ACHN (cell line): Measurements from ENCODE around the gene SP7.
"Not testable (repeated sequence)": the region's sequence is repeated elsewhere in the genome, so short reads cannot be mapped to it uniquely, and the experiment has no call there.

Experiments
- DNase-seq: peaks from one replicate; pipeline ENCODE4 v3.0.0-alpha.2; 2015
- in situ Hi-C: cut with HindIII; loops from 2 replicates; pipeline ENCODE4 v1.10.0; 2017; ENCODE audit warnings: low sequenced_read_pairs, low pct_ligation_motif_present, low pct_unique_long_range_greater_than_20kb

The SP7 gene

DNA sequence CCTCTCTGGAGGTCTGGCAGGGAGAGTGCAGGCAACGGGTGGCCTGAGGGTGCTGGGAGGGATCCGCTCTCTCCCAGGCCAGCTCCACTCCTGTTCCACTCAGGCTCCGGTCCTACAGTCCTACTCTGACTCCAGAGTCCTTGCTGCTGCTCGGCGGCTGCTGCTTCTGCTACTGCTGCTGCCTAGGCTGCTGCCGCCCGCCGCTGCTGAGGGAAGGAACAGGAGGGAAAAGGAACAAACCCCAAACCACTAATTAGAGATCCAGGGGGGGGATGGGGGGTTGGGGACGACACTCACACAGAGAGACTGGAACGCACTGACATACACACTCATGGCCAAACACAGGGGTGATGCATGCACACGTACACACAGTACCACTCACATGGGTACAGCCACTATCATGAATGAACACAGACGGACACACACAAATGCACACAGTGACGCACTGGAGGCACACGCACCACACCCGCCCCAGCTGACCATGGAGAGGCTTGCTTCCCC, at the start of gene SP7:
TSS of gene SP7 (minus strand) at position 174 of the 501 bp plus-strand sequence. CDS start 708 bp downstream, outside the sequence.
- no peak for DNase-seq
- in situ Hi-C loops = no loop called here

DNA sequence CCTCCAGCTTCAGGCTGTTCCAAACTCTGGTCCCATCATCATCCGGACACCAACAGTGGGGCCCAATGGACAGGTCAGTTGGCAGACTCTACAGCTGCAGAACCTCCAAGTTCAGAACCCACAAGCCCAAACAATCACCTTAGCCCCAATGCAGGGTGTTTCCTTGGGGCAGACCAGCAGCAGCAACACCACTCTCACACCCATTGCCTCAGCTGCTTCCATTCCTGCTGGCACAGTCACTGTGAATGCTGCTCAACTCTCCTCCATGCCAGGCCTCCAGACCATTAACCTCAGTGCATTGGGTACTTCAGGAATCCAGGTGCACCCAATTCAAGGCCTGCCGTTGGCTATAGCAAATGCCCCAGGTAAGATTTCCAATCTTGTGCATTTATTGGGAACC, 47.1 kb upstream of the SP7 start:
- DNase-seq = no peak
- in situ Hi-C loops = no loop called here

DNA sequence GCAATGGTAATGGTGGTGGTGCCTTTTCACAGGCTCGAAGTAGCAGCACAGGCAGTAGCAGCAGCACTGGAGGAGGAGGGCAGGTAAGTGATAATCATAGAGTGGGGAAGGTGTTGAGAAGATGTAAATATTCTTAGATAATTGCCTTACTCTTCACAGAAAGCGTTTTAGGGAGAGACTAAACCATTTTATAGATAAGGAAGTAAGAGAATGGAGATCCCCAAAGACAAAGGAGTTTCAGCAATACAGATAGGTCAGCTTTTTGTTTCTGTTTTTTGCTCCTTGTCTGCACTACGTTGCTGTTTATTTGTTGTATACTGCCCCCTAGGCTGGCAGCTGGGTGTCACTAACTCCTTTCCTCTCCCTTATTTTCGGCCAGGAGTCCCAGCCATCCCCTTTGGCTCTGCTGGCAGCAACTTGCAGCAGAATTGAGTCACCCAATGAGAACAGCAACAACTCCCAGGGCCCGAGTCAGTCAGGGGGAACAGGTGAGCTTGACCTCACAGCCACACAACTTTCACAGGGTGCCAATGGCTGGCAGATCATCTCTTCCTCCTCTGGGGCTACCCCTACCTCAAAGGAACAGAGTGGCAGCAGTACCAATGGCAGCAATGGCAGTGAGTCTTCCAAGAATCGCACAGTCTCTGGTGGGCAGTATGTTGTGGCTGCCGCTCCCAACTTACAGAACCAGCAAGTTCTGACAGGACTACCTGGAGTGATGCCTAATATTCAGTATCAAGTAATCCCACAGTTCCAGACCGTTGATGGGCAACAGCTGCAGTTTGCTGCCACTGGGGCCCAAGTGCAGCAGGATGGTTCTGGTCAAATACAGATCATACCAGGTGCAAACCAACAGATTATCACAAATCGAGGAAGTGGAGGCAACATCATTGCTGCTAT, 45.8 kb upstream of the SP7 start:
- in situ Hi-C loops = no loop called here

DNA sequence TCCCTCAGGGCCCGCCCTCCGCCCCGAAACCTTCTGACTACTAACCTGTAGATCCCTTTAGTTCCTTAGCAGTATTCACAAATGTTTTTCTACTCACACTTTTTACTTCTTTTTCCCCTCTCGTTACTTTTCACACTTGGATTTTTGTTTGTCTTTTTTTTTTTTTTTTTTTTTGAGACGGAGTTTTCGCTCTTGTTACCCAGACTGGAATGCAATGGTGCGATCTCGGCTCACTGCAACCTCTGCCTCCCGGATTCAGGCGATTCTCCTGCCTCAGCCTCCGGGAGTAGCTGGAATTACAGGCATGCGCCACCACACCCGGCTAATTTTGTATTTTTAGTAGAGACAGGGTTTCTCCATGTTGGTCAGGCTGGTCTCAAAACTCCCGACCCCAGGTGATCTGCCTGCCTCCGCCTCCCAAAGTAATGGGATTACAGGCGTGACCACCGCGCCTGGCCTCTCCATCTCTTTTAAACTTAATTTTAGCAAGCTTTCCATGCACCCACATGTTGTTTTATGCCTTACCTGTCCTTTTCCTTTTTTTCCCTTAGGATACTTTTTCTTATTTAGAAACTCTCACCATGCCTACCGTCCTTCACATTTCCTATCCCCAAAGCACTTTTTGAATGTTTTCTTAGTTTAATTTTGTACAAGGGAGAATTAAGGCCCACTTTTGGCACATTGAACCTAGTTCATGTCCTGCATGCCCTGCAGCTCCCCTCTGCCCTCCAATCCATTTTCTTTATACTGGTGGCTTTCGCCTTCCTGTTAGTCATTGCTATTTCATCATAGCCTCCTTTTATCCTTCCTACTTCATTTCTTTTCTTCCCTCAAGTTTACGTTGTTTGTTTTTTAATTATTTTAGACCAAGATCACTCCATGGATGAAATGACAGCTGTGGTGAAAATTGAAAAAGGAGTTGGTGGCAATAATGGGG, 44.9 kb upstream of the SP7 start:
- in situ Hi-C loops = no loop called here
- DNase-seq = peak; percentile 50

More for the DNA sequence above, 45.8 kb upstream of the SP7 start:
- DNase-seq = peak; percentile 98

DNA sequence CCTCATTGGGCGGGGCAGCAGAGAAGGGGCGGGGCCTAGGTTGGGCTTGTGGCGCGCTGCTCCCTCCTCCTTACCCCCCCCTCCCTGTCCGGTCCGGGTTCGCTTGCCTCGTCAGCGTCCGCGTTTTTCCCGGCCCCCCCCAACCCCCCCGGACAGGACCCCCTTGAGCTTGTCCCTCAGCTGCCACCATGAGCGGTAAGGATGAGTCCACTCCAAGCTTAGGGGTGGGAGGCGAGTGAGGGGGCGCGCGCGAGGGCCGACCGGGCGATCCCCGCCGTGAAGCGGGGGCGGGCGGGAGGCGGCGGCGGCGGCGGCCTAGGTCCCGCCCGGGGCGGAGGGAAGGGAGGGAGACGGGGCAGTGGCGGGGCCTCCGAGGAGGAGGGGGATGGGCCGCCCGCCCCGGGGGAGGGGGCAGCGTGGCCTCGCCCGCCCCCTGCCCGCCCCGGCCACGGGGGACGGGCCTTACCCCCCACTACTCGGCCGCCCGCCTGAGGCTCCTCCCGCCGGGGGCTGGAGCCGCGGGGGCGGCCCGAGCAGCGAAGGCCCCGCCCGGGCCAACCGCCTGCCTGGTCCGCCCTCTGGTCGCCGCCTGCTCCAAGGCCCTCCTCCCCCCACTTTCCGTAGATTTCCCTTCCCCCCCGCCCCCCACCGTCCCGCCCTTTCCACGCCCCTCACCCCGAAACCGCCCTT, 44.1 kb upstream of the SP7 start, which contains the start of gene SP1:
TSS of gene SP1 (plus strand) at position 73 of the 690 bp plus-strand sequence. CDS start at position 189, 116 bp downstream.
- in situ Hi-C loops = no loop called here
- DNase-seq = peak; percentile 97

DNA sequence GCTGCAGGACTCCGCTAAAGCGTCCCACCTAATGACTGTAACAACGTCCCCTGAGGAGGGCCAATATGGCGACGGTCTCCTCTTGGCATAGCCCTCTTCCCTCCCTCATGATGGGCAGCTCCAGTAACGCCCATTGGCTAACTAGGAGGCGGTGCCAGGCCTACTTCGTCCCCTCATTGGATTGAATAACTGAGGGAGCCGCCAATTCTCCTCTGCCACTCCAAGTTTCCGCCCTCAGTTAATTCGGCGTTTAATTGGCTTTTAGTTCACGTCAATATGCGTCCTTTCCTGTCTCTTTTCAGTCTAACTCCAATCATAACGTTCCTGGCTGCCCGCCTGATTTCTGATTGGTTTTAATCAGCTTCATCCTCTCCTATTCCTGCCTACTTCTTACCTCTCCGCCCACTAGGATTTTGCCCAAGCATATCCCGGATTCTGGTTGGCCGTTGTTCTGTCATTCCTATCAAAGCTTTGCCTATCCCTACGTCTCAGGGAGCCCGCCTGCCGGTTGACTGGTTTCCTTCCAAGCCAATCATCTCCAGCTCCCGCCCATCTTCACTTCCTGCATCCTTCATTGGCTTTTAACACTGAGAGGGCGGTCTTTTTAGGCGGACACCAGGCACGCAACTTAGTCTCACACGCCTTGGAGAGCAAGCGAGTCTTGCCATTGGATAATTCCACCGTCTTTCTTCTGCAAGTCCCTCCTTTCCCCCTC, 43.4 kb upstream of the SP7 start:
- peak; percentile 100 for DNase-seq
- in situ Hi-C loops = no loop called here

DNA sequence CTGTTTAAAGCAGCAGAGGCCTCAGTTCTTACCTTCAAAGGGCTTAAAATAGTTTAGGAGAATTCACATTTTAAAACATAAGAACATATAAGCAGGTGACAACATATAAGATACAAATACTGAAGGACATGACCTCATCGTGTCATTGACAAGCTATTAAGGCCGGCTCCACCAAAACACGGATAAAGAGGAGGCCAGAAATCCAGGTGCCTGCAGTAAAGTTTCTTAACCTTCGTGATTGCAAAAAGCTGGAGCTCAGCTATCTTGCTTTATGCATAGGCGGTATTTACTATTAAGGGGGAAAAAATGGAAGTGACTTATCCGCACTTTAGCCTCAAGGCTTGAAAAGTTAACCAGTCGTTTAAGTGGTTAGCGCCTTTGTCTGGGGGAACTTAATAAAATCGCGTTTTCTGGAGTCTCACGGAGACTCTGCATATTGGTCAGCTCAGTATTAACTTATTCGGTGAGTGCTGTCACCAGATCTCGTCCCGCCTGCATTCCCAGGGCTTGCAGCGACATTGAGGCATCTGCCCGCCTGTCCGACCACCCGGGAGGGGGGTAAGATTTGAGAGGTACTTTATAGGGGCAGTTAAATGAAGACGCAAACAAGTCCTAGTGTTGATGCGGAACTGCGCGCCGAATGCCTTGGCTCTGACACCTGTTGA, 42.7 kb upstream of the SP7 start:
- in situ Hi-C loops = no loop called here
- DNase-seq = peak; percentile 25

GRCh38 chr12:53378222-53378621, 42.1 kb upstream of the SP7 start:
- in situ Hi-C loops = no loop called here
- DNase-seq = no peak

DNA sequence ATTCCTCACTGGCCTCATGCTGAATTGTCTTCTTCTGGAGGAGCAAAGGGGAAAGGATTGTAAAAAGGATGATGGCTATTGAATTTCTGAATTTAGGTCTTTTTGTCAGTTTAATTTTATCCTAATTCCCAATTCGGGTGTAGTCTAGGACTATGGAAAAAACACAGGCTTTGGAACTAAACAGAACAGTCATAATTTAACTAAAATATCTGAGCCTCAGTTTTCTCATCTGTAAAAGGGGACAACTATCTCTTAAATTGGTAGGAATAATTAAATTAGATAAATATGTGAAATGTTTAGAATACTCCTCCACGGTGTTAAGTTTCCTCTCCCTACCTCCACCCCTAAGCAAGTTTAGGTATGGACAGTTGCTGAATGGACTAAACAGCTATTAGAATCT, 40.6 kb upstream of the SP7 start:
- in situ Hi-C loops = no loop called here
- DNase-seq = no peak

GRCh38 chr12:53374277-53374676, 38.1 kb upstream of the SP7 start:
- DNase-seq, in situ Hi-C loops: not testable (repeated sequence)

DNA sequence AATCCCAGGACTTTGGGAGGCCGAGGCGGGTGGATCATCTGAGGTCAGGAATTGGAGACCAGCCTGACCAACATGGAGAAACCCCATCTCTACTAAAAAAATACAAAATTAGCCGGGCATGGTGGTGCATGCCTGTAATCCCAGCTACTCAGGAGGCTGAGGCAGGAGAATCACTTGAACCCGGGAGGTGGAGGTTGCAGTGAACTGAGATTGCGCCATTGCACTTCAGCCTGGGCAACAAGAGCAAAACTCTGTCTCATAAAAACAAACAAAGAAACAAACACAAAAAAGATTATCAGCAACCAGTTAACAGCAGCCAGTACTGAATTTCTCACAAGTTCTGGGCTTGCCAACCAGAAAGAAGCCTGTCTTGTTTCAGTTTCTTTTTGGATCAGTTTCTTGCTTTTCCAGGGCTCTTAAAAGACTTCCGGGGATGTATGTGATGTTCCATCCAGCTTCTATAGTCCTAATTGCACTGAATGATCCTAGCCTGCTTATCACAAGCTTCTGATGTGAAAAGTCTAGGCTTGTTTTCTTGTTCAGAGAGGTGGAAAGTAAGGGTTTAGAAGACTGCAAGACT, 37.5 kb upstream of the SP7 start:
- in situ Hi-C loops, DNase-seq: not testable (repeated sequence)

DNA sequence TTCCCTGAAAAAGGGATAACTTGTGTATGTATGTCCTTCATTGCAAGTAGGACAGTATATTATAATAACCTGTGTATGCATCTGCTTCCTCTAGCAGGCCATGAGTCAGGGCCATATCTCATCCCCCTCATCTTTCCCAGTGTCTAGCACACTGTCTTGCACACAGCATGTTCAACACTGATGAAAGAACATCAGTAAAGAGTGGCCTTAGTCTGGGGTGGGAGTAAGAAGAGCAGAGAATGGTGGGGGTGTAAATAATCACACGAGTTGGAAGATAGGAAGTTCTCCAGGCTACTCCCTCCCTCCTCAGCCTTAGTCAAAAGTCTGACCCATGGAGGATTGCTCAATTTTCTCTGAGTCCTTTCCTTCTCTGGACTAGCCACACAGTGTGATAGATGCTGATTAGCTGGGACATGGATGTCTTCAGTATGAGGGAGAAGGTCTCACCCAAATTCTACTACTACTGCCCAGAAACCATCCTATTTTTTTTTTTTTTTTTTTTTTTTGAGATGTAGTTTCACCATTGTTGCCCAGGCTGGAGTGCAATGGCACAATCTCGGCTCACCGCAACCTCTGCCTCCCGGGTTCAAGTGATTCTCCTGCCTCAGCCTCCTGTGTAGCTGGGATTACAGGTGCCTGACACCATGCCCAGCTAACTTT, 29.2 kb upstream of the SP7 start:
- no peak for DNase-seq
- in situ Hi-C loops = no loop called here

DNA sequence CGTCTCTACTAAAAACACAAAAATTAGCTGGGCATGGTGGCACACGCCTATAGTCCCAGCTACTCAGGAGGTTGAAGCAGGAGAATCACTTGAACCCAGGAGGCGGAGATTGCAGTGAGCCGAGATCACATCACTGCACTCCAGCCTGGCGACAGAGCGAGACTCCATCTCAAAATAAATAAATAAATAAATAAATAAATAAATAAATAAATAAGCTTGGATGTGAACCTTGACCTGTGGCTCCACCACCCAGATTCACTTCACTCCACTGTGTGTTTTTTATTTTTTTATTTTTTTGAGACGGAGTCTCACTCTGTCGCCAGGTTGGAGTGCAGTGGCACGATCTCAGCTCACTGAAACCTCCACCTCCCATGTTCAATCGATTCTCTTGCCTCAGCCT, 25.5 kb upstream of the SP7 start:
- in situ Hi-C loops, DNase-seq: not testable (repeated sequence)

GRCh38 chr12:53358836-53359419, 22.8 kb upstream of the SP7 start:
- in situ Hi-C loops = no loop called here
- no peak for DNase-seq

DNA sequence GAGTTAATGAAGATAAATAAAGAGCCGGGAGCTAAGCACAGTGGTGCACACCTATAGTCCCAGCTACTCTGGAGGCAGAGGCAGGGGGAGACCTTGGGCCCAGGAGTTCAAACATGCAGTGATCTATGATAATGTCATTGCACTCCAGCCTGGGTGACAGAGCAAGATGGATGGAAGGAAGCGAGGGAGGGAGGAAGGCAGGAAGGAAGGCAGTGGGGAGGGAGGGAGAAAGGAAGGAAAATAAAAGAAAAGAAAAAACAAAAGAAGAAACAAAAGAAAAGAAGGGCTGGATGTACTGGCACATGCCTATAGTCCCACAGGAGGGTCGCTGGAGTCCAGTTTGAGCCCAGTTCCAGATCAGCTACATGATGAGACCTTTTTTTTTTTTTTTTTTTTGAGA, 19.0 kb upstream of the SP7 start:
- in situ Hi-C loops = no loop called here
- DNase-seq = no peak

DNA sequence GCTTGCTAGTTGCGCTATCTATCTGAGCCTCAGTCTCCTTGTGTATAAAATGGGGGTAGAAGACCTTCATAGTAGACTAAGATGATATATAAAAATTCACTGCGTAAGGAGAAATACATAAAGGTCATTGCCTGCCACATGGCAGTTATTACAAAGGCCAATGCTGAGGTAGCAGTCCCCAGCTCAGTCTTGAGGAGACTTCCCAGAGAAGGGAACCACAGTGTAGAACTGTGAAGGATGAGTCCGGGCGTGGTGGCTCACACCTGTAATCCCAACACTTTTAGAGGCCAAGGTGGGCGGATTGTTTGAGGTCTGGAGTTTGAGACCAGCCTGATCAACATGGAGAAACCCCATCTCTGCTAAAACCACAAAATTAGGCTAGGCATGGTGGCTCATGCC, 17.1 kb upstream of the SP7 start:
- in situ Hi-C loops = no loop called here
- DNase-seq = no peak
